GM23338 (cell line): ENCODE measurements around the gene CYP20A1.
A peak's percentile ranks its signal among the peaks of the same experiment; 100 is the strongest.

Source experiments
- EZH2 ChIP-seq: fragments of 200-600 bp; sonication (generic); IDR thresholded peaks from one replicate; pipeline ENCODE4 v1.8.0; 2017; ENCODE audit warnings: antibody characterized with exemption, mild to moderate bottlenecking, low read depth; ENCODE audit not compliant: unreplicated experiment
- TF ChIP-seq, protein P1 (sequence below), 2 experiments: fragments of 200-600 bp in 1 of 2; sonication (generic) in 1 of 2; conservative IDR thresholded peaks; 2 replicates each; pipeline versions ENCODE4 v1.5.1 to v1.6.1; 2016 to 2017; ENCODE audit warnings: antibody characterized with exemption in 2 of 2, low read depth in 2 of 2, mild to moderate bottlenecking in 2 of 2, moderate library complexity in 1 of 2

DNA sequence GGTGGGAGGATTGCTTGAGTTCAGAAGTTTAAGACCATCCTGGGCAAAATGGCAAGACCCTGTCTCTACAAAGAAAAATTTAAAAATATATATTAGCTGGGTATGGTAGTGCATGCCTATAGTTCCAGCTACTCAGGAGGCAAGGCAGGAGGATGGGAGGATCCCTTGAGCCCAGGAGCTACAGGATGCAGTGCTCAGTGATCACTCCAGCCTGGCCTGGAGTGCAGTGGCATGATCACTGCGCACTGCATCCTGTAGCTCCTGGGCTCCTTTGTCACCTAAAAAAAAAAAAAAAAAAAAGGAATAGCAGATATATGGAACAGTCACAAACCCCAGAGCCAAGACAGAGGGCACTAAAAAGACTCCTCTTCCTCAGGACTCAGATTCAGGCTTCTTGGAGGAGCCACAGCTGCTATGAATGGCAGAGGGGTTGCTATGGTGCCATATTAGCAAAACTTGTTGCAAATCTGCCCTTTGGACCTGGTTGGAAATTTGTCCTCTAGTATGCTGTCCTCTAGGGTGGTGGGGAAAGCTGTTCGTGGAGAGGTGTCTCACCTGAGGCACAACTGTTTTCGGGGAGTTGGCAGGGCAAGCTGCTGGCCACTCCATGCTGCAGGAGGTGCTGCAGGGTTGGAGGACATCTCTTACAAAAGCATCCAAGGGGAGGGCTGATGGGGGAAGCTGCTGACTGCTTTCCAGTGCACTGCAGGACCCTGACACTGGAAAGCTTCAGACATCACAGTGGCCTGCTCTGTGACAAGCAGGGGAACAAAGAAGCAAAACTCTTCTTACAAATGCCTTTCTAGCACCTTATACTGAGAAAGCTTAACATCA, 22.7 kb downstream of the CYP20A1 start:
- TF ChIP-seq, protein P1, sequence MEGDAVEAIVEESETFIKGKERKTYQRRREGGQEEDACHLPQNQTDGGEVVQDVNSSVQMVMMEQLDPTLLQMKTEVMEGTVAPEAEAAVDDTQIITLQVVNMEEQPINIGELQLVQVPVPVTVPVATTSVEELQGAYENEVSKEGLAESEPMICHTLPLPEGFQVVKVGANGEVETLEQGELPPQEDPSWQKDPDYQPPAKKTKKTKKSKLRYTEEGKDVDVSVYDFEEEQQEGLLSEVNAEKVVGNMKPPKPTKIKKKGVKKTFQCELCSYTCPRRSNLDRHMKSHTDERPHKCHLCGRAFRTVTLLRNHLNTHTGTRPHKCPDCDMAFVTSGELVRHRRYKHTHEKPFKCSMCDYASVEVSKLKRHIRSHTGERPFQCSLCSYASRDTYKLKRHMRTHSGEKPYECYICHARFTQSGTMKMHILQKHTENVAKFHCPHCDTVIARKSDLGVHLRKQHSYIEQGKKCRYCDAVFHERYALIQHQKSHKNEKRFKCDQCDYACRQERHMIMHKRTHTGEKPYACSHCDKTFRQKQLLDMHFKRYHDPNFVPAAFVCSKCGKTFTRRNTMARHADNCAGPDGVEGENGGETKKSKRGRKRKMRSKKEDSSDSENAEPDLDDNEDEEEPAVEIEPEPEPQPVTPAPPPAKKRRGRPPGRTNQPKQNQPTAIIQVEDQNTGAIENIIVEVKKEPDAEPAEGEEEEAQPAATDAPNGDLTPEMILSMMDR (conservative IDR thresholded peaks at IDR 0.05; ENCODE audit: low read depth in 2 of 2) = peak in 1 of 2 experiments; percentile 52; a peak in 2 of 4 replicates
- TF ChIP-seq EZH2 = no peak
